ENCODE measurements around the gene SHQ1. TPM values are rescaled to one million over a fixed set of nuclear protein-coding genes. Genes with fewer than 3 reads are reported as not detected.
A peak's percentile ranks its signal among the peaks of the same experiment; 100 is the strongest.

The SHQ1 gene
- total RNA-seq, 1 donor from 2014 or later: 14.8 TPM

GRCh38 chr3:72830452-72831223 lies 17.6 kb downstream of the SHQ1 start:
- H3K36me3 Mint-ChIP-seq (ENCODE audit: low read depth): peaks cover 11% of the 10 kb centered on the region
- no peak for DNase-seq (ENCODE audit: low spot score)
- no peak overlapping the region for H3K4me3 Mint-ChIP-seq (ENCODE audit: unreplicated experiment)
- H3K27me3 Mint-ChIP-seq (ENCODE audit: low read depth): no peaks in the 10 kb centered on the region
- no peaks in the 10 kb centered on the region for H3K9me3 Mint-ChIP-seq (ENCODE audit: low read depth)
- no peak for TF ChIP-seq CTCF (IDR thresholded peaks at IDR 0.05)
- peak overlapping the region; percentile 66 for H3K27ac Mint-ChIP-seq (ENCODE audit: unreplicated experiment)
- peaks cover 28% of the 10 kb centered on the region for H3K4me1 Mint-ChIP-seq (ENCODE audit: low read depth)

- Mint-ChIP-seq H3K36me3 (ENCODE audit: low read depth) (peaks cover 8% of the 10 kb centered on the region), H3K4me1 (ENCODE audit: low read depth) (peaks cover 28% of the 10 kb centered on the region), H3K27me3 (ENCODE audit: low read depth) (no peaks in the 10 kb centered on the region), H3K4me3 (ENCODE audit: unreplicated experiment) (no peak overlapping the region), H3K9me3 (ENCODE audit: low read depth) (no peaks in the 10 kb centered on the region), H3K27ac (ENCODE audit: unreplicated experiment) (peak overlapping the region; percentile 45)
- no peak for TF ChIP-seq CTCF (IDR thresholded peaks at IDR 0.05)
- no peak for DNase-seq (ENCODE audit: low spot score)
Observed at GRCh38 chr3:72829701-72830100, 18.5 kb downstream of the SHQ1 start.

- Mint-ChIP-seq H3K9me3 (ENCODE audit: low read depth) (no peaks in the 10 kb centered on the region), H3K36me3 (ENCODE audit: low read depth) (no peaks in the 10 kb centered on the region)
Observed at GRCh38 chr3:72821161-72821781, 27.0 kb downstream of the SHQ1 start.

GRCh38 chr3:72820415-72820814 lies 27.8 kb downstream of the SHQ1 start:
- H3K27me3 Mint-ChIP-seq (ENCODE audit: low read depth): no peaks in the 10 kb centered on the region
- no peaks in the 10 kb centered on the region for H3K9me3 Mint-ChIP-seq (ENCODE audit: low read depth)
- no peak overlapping the region for H3K4me3 Mint-ChIP-seq (ENCODE audit: unreplicated experiment)
- peak overlapping the region; percentile 2 for H3K27ac Mint-ChIP-seq (ENCODE audit: unreplicated experiment)
- peaks cover 4% of the 10 kb centered on the region for H3K36me3 Mint-ChIP-seq (ENCODE audit: low read depth)
- DNase-seq (ENCODE audit: low spot score): no peak
- H3K4me1 Mint-ChIP-seq (ENCODE audit: low read depth): peaks cover 4% of the 10 kb centered on the region
- TF ChIP-seq CTCF (IDR thresholded peaks at IDR 0.05): no peak

More at GRCh38 chr3:72821161-72821781, 27.0 kb downstream of the SHQ1 start:
- DNase-seq (ENCODE audit: low spot score): no peak
- H3K4me1 Mint-ChIP-seq (ENCODE audit: low read depth): peaks cover 4% of the 10 kb centered on the region
- TF ChIP-seq CTCF (IDR thresholded peaks at IDR 0.05): no peak
- H3K27ac Mint-ChIP-seq (ENCODE audit: unreplicated experiment): no peak overlapping the region
- no peaks in the 10 kb centered on the region for H3K27me3 Mint-ChIP-seq (ENCODE audit: low read depth)
- no peak overlapping the region for H3K4me3 Mint-ChIP-seq (ENCODE audit: unreplicated experiment)

- Mint-ChIP-seq H3K27ac (ENCODE audit: unreplicated experiment) (peak overlapping the region; percentile 15), H3K4me1 (ENCODE audit: low read depth) (peaks cover 4% of the 10 kb centered on the region), H3K36me3 (ENCODE audit: low read depth) (peaks cover 4% of the 10 kb centered on the region), H3K27me3 (ENCODE audit: low read depth) (no peaks in the 10 kb centered on the region), H3K9me3 (ENCODE audit: low read depth) (no peaks in the 10 kb centered on the region), H3K4me3 (ENCODE audit: unreplicated experiment) (no peak overlapping the region)
- DNase-seq (ENCODE audit: low spot score): no peak
- TF ChIP-seq CTCF (IDR thresholded peaks at IDR 0.05): no peak
Observed at GRCh38 chr3:72818905-72819304, 29.3 kb downstream of the SHQ1 start.
